HG02642 (cell line): Measurements from ENCODE around the gene MBD3L3.
"Not testable (repeated sequence)": the region's sequence is repeated elsewhere in the genome, so short reads cannot be mapped to it uniquely, and the experiment has no call there.

Experiments used
- ATAC-seq: cut with Tn5 transposase; IDR thresholded peaks from one replicate; pipeline ENCODE4 v1.9.1; 2021; ENCODE audit warnings: mild to moderate bottlenecking; ENCODE audit not compliant: unreplicated experiment, poor library complexity

MBD3L3 gene

DNA sequence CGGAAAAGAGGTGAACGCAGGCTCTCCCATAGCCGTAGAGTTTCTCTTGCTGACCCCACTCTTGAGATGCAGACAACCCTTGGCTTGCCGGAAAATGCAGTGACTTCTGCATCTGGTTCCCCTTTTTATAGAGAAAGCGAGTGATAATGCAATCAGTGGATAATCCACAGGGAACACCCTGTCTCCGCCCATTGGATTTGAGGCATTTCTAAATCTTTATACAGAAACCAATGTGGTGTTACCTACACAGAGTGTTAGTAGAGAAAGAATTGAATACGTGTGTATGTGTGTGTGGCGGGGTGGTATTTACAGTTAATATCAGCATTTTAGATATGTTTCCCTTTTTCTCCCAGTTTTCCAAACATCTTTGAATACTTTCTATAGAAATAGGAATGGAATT is at the start of gene MBD3L3:
MBD3L3 (minus strand) TSS at position 101 of the 400 bp plus-strand sequence; CDS start at position 30, 71 bp downstream.
- ATAC-seq: not testable (repeated sequence)

DNA sequence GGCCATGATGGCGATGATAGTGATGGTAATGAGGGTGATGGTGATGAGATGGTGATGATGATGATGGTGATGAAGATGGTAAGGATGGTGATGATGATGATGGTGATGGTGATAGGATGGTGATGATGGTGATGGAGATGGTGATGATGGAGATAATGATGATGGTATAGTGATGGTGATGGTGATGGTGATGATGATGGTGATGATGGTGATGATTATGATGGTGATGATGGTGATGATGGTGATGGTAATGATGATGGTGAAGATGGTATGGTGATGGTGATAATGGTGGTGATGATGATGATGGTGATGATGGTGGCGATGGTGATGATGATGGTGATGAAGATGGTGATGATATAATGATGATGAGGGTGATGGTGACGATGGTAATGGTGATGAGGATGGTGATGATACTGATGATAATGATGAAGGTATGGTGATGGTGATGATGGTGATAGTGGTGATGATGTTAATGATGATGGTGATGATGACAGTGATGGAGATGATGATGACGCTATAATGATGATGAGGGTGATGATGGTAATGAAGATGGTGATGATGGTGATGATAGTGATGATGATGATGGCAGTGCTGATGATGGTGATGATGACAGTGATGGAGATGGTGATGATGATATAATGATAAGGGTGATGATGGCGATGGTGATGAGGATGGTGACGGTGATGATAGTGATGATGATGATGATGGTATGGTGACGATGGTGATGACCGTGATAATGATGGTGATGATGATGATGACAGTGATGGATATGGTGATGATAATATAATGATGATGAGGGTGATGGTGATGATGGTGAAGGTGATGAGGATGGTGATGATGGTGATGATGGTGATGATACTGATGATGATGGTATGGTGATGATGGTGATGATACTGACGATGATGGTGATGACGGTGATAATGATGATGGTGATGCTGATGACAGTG is 48.5 kb upstream of the MBD3L3 start:
- no peak for ATAC-seq

DNA sequence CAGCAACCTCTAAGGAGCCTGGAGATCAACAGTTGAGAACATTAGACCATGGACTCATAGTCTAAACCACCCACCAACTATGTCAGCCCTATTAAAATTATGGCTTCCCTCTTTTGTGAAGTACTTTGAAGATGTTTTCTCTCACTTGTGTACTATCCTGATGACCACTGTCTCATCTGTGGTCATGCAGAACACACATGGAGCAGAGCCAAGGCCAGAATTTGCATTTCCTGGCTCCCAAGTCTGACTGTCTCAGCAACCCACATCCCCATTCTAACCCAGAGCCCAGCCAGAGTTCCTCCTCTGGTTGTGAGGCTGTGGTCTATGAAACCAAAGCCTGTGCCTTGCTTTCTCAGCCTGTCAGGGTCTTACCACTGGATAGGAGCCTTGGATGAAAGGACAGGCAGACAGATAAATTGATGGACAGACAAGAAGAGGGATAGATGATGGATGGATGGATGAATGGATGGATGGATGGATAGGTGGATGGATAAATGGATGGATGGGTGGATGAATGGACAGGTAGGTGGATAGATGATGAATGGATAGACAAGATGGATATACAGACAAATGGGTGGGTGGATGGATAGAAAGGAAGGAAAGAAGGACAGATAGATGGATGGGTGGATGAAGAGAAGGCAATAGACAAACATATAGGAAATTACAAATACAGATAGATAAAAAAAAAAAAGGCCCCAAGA is 46.4 kb upstream of the MBD3L3 start:
- ATAC-seq: no peak

DNA sequence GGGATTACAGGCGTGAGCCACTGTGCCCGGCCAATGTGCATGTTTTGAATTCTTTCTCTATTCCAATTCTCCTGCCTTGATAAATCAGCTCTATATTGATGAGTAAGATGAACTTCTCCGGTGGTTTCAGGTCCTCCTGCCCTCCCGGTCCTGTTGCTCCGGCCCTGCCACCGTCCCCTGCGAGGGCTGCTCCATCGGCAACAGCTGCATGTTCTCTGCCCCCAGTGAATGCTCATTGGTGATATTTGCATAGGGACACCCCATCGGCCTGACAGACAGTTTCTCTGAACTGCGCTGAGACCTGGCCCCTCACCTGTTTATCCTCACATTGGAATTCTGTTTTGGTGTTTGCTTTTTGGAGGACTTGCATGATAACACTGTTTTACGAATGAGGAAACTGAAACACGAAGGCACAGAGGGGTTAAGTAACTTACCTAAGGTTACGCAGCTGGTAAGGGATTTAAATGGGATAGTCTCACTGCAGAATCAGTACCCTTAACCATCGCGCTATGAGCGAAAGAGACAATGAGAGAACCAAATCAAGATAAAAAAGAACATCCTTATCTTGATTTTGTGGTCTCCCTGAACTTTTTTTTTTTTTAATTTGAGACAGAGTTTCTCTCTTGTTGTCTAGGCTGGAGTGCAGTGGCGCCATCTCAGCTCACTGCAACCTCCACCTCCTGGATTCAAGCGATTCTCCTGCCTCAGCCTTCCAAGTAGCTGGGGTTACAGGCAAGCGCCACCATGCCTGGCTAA is 43.2 kb upstream of the MBD3L3 start:
- ATAC-seq: no peak

DNA sequence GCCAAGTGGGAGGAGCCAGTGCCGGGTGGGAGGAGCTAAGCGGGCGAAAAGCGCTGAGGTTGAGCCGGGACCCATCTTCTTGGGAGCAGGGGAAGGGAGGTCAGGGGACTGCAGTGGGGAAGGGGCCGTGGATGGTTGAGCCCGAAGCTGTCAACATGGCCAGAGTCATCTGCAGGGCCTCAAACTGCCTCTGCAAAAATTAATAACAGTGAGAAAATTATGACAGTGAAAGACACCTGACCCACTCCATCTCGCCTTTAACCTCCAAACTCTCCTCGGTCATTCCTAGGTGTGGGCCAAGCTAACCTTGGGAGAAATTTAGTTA is 41.1 kb upstream of the MBD3L3 start:
- no peak for ATAC-seq

DNA sequence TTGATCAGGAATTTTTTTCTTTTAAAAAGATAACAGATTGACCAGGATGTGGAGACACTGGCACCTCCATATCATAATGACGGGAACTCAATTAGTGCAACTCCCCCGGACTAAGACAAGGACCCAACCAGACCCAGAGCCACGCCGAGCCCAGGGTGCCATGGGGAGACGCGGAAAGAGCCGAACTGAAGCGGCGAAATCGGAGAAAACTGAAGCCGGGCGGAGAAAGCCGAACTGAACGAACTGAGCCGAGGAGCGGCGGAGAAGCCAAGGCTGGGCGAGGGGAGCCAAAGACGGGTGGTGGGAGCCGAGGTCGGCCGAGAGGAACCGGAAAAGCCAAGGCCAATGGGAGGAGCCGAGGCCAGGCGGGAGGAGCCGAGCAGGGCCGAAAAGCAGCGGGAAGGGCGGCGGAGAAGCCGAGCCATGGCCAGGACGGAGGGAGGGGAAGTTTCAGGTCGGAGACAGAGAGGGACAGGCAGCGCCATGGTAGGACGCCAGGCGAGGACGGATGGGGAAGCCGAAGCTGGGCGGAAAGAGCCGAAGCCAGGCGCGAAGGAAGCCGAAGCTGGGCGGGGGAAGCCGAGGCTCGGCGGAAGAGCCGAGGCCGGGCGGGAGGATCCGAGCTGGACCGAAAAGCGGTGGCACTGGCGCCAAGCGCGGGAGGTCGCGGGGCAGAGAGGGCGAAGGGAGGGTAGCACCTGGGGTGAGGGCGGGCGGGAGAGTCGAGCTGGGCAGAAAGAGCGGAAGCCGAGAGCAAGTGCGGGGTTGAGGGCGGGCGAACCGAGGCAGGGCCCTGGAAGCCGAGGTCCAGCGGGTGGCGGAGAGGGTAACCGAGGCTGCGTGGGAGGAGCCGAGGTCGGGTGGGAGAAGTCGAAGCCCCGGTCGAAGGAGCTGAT is 40.5 kb upstream of the MBD3L3 start:
- ATAC-seq: peak; percentile 88

DNA sequence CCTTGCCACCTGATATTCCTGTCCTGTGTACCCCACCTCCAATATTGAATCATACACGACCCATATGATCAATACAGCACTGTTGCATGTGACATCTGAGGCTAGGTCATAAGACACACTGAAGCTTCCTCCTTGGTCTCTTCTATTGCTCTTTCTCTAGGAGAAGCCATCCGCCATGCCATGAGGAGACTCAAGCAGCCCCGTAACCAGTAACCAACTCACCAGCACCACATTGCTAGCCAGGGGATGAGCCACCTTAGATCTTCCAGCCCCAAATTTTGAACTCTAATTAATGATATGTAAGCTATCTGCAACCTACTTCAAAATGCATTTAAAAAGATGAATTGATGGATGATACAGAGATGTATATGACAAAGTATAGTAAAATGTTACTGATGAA is 39.6 kb upstream of the MBD3L3 start:
- ATAC-seq: no peak

DNA sequence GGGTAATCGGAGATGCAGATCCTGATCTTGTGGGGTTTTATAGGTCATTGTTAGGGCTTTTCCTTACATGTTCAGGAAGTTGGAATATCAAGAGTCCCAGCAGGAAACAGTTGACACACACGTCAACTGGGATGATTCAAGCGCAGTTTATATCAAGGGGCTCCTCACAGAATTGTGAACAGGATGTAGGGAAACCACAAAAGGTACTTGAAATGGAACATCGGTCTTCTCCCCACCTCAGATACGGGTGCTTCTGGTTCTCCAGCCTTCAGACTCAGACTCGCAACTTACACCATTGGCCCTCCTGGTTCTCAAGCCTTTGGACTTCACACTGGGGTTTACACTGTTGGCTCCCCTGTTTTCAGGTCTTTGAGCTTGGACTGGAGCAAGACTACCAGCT is 30.5 kb upstream of the MBD3L3 start:
- ATAC-seq: no peak

DNA sequence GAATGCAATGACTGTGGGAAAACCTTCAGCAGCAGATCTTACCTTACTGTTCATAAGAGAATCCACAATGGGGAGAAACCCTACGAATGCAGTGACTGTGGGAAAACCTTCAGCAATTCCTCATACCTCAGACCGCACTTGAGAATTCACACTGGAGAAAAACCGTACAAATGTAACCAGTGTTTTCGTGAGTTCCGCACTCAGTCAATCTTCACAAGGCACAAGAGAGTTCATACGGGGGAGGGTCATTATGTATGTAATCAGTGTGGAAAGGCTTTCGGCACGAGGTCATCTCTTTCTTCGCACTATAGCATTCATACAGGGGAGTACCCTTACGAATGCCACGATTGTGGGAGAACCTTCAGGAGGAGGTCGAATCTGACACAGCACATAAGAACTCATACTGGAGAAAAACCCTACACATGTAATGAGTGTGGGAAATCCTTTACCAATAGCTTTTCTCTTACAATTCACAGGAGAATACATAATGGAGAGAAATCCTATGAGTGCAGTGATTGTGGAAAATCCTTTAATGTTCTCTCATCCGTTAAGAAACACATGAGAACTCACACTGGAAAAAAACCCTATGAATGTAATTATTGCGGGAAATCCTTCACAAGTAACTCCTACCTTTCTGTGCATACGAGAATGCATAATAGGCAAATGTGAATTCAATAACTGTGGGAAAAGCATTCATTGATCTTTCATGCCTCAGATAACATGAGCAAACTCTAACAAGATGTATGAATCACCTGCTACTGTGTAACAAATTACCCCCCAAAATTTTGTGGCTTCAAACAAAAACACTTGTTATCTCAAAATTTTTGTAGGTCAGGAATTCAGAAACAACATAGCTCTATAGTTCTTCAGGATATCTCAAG is 24.8 kb upstream of the MBD3L3 start:
- no peak for ATAC-seq

DNA sequence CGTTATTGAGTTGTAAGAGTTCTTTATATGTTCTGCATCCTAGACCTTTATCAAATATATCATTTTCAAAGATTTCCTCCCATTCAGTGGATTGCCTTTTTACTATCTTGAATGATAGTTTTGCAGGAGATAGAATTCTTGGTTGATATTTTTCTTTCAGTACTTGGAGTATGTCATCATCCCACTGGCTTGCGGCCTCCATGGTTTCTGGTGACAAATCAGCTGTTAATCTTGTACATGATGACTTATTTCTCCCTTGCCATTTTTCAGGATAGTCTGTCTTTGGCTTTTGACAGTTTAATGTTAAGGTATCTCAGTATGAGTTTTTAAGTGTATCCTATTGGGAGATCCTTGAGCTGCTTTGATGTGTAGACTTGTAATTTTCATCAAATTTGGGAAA is 19.5 kb upstream of the MBD3L3 start:
- ATAC-seq: no peak

DNA sequence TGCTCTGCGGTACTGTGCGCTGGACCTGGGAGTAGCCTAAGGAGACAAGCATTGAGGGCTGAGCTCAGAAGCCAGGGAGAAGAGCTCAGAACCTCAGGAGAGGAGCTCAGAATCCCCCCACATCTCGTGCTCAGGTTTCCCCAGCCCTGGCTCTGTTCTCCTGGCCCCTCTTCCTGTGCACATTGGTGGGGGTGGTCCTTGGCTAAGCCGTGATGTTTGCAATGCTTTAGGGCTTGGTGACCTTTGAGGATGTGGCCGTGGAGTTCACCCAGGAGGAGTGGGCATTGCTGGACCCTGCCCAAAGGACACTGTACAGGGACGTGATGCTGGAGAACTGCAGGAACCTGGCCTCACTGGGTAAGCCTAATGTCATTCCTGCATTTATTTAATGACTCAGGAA is 17.7 kb upstream of the MBD3L3 start:
- no peak for ATAC-seq

DNA sequence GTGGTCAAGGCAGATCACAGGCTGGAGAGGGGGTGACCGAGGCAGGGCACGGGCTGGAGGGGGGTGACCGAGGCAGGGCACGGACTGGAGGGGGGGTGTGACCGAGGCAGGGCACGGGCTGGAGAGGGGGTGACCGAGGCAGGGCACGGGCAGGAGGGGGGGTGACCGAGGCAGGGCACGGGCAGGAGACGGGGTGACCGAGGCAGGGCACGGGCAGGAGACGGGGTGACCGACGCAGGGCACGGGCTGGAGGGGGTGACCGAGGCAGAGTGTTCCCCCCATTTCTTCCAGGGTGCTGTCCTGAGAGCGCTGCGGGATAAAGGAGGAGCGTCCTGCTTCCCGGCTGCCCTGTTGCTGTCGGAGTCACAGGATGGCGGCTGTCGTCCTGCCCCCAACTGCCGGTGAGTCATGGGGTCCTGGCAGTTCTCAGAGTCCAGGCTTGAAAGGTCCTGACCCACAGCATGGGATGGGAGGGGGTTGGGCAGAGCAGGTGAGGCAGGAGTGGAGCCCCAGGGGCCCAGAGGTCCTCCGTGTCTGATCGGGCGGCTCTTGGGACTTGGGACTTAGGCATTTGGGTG is 16.3 kb upstream of the MBD3L3 start:
- ATAC-seq: no peak

DNA sequence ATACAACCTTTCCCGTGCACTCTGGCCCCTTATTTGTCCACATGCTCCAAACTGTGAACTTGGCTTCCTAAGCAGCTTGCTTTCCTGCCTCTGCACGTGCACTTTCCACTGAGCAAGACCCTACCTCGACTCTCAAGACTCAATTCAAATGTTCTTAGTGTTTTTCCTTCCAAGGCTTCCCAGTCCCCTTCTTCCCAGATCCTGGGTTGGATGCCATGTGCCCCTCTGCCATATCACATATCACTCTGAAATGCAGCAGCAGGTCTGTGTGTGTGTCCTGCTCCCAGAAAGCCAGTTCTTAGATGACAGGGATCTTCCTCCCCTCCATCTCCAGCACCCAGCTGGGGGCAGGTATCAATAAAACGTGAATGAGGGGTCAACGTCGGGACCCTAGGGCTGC is 14.1 kb upstream of the MBD3L3 start:
- no peak for ATAC-seq

DNA sequence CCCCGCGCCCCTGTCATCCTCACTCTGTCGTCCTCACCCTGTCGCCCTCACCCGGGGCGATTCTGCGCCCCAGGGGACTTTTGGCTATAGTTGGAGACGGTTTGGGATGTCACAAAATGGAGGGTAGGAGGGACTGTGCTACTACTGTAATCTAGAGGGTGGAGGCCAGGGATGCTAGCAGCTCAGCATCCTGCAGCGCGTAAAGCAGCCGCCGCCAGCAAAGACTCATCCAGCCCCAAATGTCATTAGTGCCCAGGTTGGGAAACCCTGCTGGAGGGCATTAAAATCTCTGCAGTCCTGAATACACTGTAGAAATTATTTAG is 11.4 kb upstream of the MBD3L3 start:
- ATAC-seq: no peak

DNA sequence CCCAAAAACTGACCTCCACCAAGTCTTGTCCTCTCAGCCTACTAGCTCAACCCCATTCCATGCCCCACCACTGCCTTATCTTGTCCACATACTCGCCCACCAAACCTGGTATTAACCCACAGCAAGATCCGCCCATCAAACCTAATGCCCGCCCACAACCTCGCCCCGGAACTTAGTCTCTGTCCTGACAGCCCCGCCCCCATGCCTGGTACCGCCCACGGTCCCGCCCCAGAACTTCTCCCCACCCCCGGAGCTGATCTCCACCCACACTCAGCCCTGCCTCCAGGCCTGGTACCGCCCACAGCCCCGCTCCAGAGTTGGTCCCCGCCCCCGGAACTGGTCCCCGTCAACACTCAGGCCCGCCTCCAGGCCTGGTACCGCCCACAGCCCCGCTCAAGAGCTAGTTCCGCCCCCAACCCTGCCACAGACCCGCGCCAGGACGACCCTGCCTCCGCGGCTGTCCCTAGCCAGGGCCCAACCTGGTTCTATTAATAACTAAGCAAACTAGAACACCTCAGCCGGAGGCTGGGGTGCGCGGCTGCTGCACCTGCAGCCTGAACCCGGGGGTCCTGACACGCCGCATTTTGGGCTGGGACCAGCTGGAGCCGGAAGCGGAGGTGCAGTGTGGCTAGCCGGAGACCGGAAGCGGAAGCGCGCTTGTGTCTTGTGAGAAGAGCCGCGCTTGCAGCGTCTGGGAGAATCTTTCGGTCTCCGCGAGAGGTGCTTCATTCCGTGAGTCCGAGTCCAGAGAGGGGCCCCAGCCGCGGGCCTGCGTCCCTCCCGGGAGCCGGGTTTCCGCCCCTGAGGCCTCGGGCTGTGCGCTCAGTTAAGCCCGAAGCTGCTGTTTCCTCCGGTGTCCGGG is 10.8 kb upstream of the MBD3L3 start, which contains the start of gene ZNF557:
ZNF557 (plus strand) TSS at position 662 of the 862 bp plus-strand sequence. CDS start 5,372 bp downstream, outside the sequence.
- peak; percentile 95 for ATAC-seq

DNA sequence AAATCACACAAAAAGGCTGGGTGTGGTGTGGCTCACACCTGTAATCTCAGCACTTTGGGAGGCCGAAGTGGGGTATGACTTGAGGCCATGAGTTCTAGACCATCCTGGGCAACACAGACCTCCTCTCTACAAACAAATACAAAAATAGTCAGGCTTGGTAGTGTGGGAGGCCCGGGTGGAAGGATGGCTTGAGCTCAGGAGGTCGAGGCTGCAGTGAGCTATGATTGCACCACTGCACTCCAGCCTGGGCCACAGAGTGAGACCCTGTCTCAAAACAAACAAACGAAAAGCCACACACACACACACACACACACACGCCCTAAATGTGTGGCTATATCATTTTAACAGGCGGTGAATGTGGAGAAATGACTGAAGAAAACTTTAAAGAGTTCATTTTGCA is 10.1 kb upstream of the MBD3L3 start:
- ATAC-seq: no peak

DNA sequence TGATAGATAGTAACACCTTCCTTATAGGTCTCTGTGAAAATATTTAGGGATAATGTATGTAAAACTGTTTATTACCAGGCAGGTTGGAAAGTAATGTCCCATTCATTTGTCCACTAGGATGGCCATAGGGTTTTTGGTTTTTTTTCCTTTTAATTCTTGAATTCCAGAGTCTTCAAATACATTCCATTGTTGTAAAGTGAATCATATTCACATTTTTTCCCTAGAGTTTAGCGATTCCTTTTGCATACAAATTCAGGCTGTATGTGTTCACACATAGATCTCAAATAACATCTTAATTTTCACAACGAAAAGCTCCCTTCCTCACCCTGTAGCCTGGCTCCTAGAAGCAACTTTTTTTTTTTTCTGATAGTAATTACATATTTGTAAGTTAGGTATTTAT is 9.2 kb upstream of the MBD3L3 start:
- ATAC-seq: no peak

DNA sequence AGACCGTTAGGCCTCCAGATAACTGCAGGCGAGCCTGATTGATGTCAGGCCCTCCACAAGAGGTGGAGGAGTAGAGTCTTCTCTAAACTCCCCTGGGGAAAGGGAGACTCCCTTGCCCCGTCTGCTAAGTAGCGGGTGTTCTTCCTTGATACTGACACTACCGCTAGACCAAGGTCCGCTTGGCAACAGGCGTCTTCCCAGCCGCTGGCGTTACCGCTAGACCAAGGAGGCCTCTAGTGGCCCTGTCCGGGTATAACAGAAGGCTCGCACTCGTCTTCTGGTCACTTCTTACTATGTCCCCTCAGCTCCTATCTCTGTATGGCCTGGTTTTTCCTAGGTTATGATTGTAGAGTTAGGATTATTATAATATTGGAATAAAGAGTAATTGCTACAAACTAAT is 8.6 kb upstream of the MBD3L3 start:
- not testable (repeated sequence) for ATAC-seq
